Thymus (tissue), 14 donors: ENCODE data around the gene BEX3. TPM values are rescaled to one million over a fixed set of nuclear protein-coding genes. Genes with fewer than 3 reads are reported as not detected.

Source experiments
- DNase-seq, 9 donors: peaks; one replicate each; pipeline ENCODE4 v3.0.0-alpha.2; 2013; ENCODE audit warnings: low spot score in 9 of 9, low read depth in 6 of 9, missing footprints in 1 of 9
- H3K27ac ChIP-seq, 2 donors: one replicate each; pipeline ENCODE4 v1.5.1; 2013; ENCODE audit warnings: control low read depth in 1 of 2, low read depth in 1 of 2, low read length in 1 of 2, mild to moderate bottlenecking in 1 of 2, moderate library complexity in 1 of 2
- H3K27me3 ChIP-seq, 2 donors: one replicate each; pipeline ENCODE4 v1.5.1; 2013; ENCODE audit warnings: low read length in 1 of 2; ENCODE audit not compliant: control insufficient read depth in 2 of 2, insufficient read depth in 1 of 2
- H3K36me3 ChIP-seq, 2 donors: one replicate each; pipeline ENCODE4 v1.5.1; 2013; ENCODE audit warnings: low read length in 1 of 2, mild to moderate bottlenecking in 1 of 2, moderate library complexity in 1 of 2; ENCODE audit not compliant: control insufficient read depth in 2 of 2, insufficient read depth in 2 of 2
- H3K4me1 ChIP-seq, 2 donors: one replicate each; pipeline ENCODE4 v1.5.1; 2013; ENCODE audit warnings: low read length in 2 of 2; ENCODE audit not compliant: control insufficient read depth in 2 of 2, insufficient read depth in 2 of 2
- H3K4me3 ChIP-seq, 2 donors: one replicate each; pipeline ENCODE4 v1.5.1; 2013; ENCODE audit warnings: low read length in 2 of 2, control low read depth in 1 of 2, mild to moderate bottlenecking in 1 of 2
- H3K9me3 ChIP-seq, 2 donors: one replicate each; pipeline ENCODE4 v1.5.1; 2013; ENCODE audit warnings: low read length in 1 of 2, mild to moderate bottlenecking in 1 of 2; ENCODE audit not compliant: control insufficient read depth in 2 of 2, insufficient read depth in 1 of 2
- WGBS: extraction: QIAGEN DNeasy Blood & Tissue Kit; methylation state at CpG from one replicate; pipeline ENCODE4 v1.1.7; 2013; 5-methylcytosine and 5-hydroxymethylcytosine counted together
- long read RNA-seq, 10 donors: transcript quantifications; one replicate each; lab custom pipeline, GENCODE V29; 2026
- polyA plus RNA-seq: library from polyadenylated mRNA; stranded (reverse); fragments of 200-250 nt; gene quantifications from one replicate; pipeline ENCODE4 v1.2.3, GENCODE V29; 2013
- total RNA-seq: library from RNA; stranded (reverse); fragments of 120-200 nt; gene quantifications from one replicate; pipeline ENCODE4 v1.2.4, GENCODE V29; 2013
- donor health status: healthy.

The BEX3 gene
- total RNA-seq: 126 TPM
- polyA plus RNA-seq: 218 TPM
- long read RNA-seq, donor 1, transcript BEX3-201 (3 exons, 921 nt): major isoform, 10 of 12 reads
- long read RNA-seq, donor 1, partial matches to known transcripts: 0 of 12 reads
- long read RNA-seq, donor 1, other reads (novel, unspliced or antisense): 0 of 12 reads
- long read RNA-seq, donor 2, transcript BEX3-201 (3 exons, 921 nt): major isoform, 110 of 172 reads
- long read RNA-seq, donor 2, transcript BEX3-202 (2 exons, 753 nt): minor isoform, 7 of 172 reads
- long read RNA-seq, donor 2, transcript BEX3-204 (3 exons, 913 nt): minor isoform, 46 of 172 reads
- long read RNA-seq, donor 2, partial matches to known transcripts: 0 of 172 reads
- long read RNA-seq, donor 2, other reads (novel, unspliced or antisense): 8 of 172 reads
- long read RNA-seq, donor 3, transcript BEX3-204 (3 exons, 913 nt): minor isoform, 25 of 147 reads
- long read RNA-seq, donor 3, transcript BEX3-201 (3 exons, 921 nt): major isoform, 107 of 147 reads
- long read RNA-seq, donor 3, transcript BEX3-202 (2 exons, 753 nt): minor isoform, 6 of 147 reads
- long read RNA-seq, donor 3, partial matches to known transcripts: 0 of 147 reads
- long read RNA-seq, donor 3, other reads (novel, unspliced or antisense): 9 of 147 reads
- long read RNA-seq, donor 4, transcript BEX3-204 (3 exons, 913 nt): minor isoform, 6 of 65 reads
- long read RNA-seq, donor 4, transcript BEX3-201 (3 exons, 921 nt): major isoform, 47 of 65 reads
- long read RNA-seq, donor 4, partial matches to known transcripts: 5 of 65 reads
- long read RNA-seq, donor 4, other reads (novel, unspliced or antisense): 0 of 65 reads
- long read RNA-seq, donor 5, transcript BEX3-202 (2 exons, 753 nt): minor isoform, 16 of 304 reads
- long read RNA-seq, donor 5, transcript BEX3-204 (3 exons, 913 nt): minor isoform, 50 of 304 reads
- long read RNA-seq, donor 5, transcript BEX3-201 (3 exons, 921 nt): major isoform, 210 of 304 reads
- long read RNA-seq, donor 5, partial matches to known transcripts: 0 of 304 reads
- long read RNA-seq, donor 5, other reads (novel, unspliced or antisense): 25 of 304 reads
- long read RNA-seq, donor 6, transcript BEX3-204 (3 exons, 913 nt): minor isoform, 21 of 92 reads
- long read RNA-seq, donor 6, transcript BEX3-201 (3 exons, 921 nt): major isoform, 62 of 92 reads
- long read RNA-seq, donor 6, partial matches to known transcripts: 0 of 92 reads
- long read RNA-seq, donor 6, other reads (novel, unspliced or antisense): 6 of 92 reads
- long read RNA-seq, donor 7, transcript BEX3-204 (3 exons, 913 nt): minor isoform, 15 of 92 reads
- long read RNA-seq, donor 7, transcript BEX3-202 (2 exons, 753 nt): minor isoform, 6 of 92 reads
- long read RNA-seq, donor 7, transcript BEX3-201 (3 exons, 921 nt): major isoform, 64 of 92 reads
- long read RNA-seq, donor 7, partial matches to known transcripts: 0 of 92 reads
- long read RNA-seq, donor 7, other reads (novel, unspliced or antisense): 6 of 92 reads
- long read RNA-seq, donor 8, transcript BEX3-204 (3 exons, 913 nt): minor isoform, 10 of 48 reads
- long read RNA-seq, donor 8, transcript BEX3-201 (3 exons, 921 nt): major isoform, 32 of 48 reads
- long read RNA-seq, donor 8, partial matches to known transcripts: 0 of 48 reads
- long read RNA-seq, donor 8, other reads (novel, unspliced or antisense): 5 of 48 reads
- long read RNA-seq, donor 9, transcript BEX3-204 (3 exons, 913 nt): minor isoform, 17 of 82 reads
- long read RNA-seq, donor 9, transcript BEX3-201 (3 exons, 921 nt): major isoform, 57 of 82 reads
- long read RNA-seq, donor 9, partial matches to known transcripts: 0 of 82 reads
- long read RNA-seq, donor 9, other reads (novel, unspliced or antisense): 6 of 82 reads
- long read RNA-seq, donor 10, transcript BEX3-204 (3 exons, 913 nt): minor isoform, 18 of 97 reads
- long read RNA-seq, donor 10, transcript BEX3-201 (3 exons, 921 nt): major isoform, 66 of 97 reads
- long read RNA-seq, donor 10, partial matches to known transcripts: 5 of 97 reads
- long read RNA-seq, donor 10, other reads (novel, unspliced or antisense): 7 of 97 reads

- peak in 6 of 9 donors; percentile 32 to 66 (median 46) for DNase-seq
- Histone ChIP-seq H3K36me3 (no peaks in the 10 kb centered on the region), H3K27ac (peak within 1 kb of the TSS; percentile 74 to 79), H3K9me3 (no peaks in the 10 kb centered on the region), H3K27me3 (no peaks in the 10 kb centered on the region), H3K4me1 (peaks cover 3 to 5% of the 10 kb centered on the region in 2 donors), H3K4me3 (peak within 1 kb of the TSS; percentile 66 to 68)
- WGBS: 5% methylated on average over 57 of the region's 62 CpGs
These were observed at the start of gene BEX3 for GRCh38 chrX:103376118-103376978. Gene BEX3 (plus strand): TSS chrX:103376538. CDS start chrX:103377522, 984 bp downstream.

DNA sequence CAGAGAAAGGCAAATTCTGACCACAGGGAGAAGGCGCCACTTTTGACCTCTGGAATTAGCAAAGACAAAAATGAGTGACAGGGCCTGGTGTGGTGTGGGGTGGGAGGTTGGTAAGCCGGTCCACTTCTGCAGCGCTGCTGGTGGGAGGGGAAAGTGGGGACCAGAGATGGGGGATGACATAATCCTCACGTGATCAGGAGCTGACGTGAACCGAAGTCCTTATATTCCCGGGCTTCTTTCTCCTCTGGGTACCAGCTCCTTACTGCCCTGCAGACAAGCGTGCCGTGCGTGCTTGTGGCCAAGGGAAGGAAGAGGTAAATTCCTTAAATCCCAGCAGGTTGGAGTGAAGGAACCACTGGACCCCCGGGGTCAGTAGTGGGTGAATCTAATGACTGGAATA is 46.3 kb upstream of the BEX3 start, which contains the start of gene TCEAL7:
TCEAL7 (plus strand) TSS at position 249 of the 400 bp plus-strand sequence. CDS start 1,165 bp downstream, outside the sequence.
- H3K4me1 ChIP-seq: no peaks in the 10 kb centered on the region
- H3K9me3 ChIP-seq: no peaks in the 10 kb centered on the region
- no peak for DNase-seq
- peaks cover 0 to 28% of the 10 kb centered on the region in 2 donors for H3K27me3 ChIP-seq
- H3K36me3 ChIP-seq: no peaks in the 10 kb centered on the region
- no peak within 1 kb of the TSS for H3K27ac ChIP-seq
- WGBS: 52% methylated on average over 11 of the region's 11 CpGs
- H3K4me3 ChIP-seq: no peak within 1 kb of the TSS

DNA sequence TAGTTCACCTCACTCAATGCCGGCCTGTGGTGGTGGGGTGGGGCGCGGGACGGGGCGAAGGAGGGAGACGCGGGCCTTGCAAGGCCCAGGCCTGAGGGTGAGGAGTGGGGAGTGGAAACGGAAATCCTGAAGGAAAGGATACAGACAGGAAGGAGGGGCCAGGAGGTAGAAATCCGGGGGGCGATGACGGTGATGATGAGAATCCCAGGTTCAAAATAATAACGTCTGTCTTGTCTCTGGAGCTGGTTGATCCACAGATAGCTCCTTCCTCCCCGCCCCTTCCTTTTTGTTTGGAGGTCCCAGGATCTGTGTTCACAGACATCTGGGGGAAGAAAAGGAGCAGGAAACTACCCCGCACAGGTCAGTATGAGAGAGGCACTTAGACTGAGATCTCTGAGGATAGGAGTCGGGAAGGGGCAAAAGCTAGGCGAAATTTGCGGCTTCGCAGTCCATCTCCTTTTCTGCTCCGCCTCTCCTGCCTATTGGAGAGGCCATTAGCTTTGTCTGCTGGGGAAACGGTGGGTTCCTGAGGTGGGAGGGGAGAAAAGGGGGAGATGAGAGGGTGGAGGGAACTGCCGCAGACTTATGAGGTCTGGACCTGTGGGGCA is 45.6 kb upstream of the BEX3 start:
- H3K36me3 ChIP-seq: no peaks in the 10 kb centered on the region
- H3K9me3 ChIP-seq: no peaks in the 10 kb centered on the region
- 30% methylated on average over 21 of the region's 21 CpGs for WGBS
- peaks cover 0 to 28% of the 10 kb centered on the region in 2 donors for H3K27me3 ChIP-seq
- no peak overlapping the region for H3K4me3 ChIP-seq
- H3K27ac ChIP-seq: no peak overlapping the region
- DNase-seq: no peak
- no peaks in the 10 kb centered on the region for H3K4me1 ChIP-seq

DNA sequence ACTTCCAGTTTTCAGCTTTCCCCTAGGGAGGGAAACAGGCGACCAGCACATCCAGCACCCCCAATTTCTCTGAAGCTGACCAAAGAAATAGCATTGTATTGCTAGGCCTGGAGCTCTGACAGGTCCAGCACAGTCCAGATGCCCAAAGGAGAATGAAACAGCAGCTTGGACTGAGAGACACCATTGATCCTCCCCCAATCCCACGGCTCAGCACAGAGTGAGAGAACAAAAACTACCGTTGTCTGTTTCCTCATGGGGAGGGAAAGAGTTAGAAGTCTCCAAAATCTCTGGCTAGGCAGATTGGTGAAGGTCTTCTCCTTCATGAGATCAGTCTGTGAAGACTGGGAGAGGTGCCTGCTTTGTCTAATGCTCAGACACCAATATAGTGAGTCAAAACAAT is 37.7 kb upstream of the BEX3 start:
- 93% methylated on average over 3 of the region's 3 CpGs for WGBS
- Histone ChIP-seq H3K4me3 (no peak overlapping the region), H3K4me1 (no peaks in the 10 kb centered on the region), H3K36me3 (no peaks in the 10 kb centered on the region), H3K27ac (no peak overlapping the region), H3K27me3 (peaks cover 0 to 2% of the 10 kb centered on the region in 2 donors), H3K9me3 (no peaks in the 10 kb centered on the region)
- DNase-seq: no peak

DNA sequence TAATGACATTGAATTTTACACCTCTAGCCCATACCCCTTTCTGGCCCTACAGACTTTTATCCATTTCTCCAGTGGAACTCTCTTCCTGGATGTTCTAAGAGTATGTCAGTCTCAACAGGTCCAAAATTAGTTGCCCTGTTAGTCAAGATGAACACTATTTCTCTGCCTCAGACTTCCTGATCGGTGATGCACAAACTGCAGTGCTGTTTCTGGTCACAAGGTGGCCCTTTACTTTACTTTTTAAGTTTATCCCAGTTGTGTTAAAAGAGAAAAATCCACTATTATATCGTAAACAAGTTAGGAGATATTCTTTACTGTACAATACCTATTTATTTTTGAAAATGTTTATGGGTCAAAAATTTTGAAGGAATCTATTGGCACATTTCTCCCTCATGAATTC is 33.2 kb upstream of the BEX3 start:
- DNase-seq: peak in 6 of 9 donors; percentile 4 to 57 (median 25)
- H3K27me3 ChIP-seq: peaks cover 0 to 7% of the 10 kb centered on the region in 2 donors
- no peak overlapping the region for H3K4me3 ChIP-seq
- H3K36me3 ChIP-seq: no peaks in the 10 kb centered on the region
- H3K27ac ChIP-seq: no peak overlapping the region
- no peaks in the 10 kb centered on the region for H3K9me3 ChIP-seq
- WGBS: 4% methylated on average over 2 of the region's 2 CpGs
- H3K4me1 ChIP-seq: no peaks in the 10 kb centered on the region

DNA sequence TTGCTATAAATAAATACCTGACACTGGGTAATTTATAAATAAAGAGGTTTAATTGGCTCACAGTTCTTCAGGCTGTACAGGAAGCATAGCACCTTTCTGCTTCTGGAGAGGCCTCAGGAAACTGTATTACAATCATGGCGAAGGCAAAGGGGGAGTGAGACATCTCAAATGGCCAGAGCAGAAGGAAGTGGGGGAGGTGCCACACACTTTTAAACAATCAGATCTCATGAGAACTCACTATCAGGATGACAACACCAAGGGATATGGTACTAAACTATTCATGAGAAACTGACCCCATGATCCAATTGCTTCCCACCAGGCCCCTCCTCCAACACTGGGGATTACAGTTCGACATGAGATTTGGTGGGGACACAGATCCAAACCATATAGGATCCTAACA is 31.7 kb upstream of the BEX3 start:
- 79% methylated on average over 2 of the region's 2 CpGs for WGBS
- no peak overlapping the region for H3K4me3 ChIP-seq
- H3K36me3 ChIP-seq: no peaks in the 10 kb centered on the region
- no peak for DNase-seq
- peaks cover 0 to 15% of the 10 kb centered on the region in 2 donors for H3K27me3 ChIP-seq
- H3K9me3 ChIP-seq: no peaks in the 10 kb centered on the region
- no peaks in the 10 kb centered on the region for H3K4me1 ChIP-seq
- H3K27ac ChIP-seq: no peak overlapping the region
